ENCODE data around the gene MAP3K8.

Gene MAP3K8

GRCh38 chr10:30509508-30509907, 75.5 kb downstream of the MAP3K8 start:
- Histone ChIP-seq H3K4me3 (ENCODE audit: low read depth, low read length) (no peak overlapping the region), H3K27ac (ENCODE audit: low read depth, low read length) (no peak overlapping the region), H2BK12ac (ENCODE audit: low read length) (no peak overlapping the region), H2BK120ac (ENCODE audit: insufficient read depth, low read length, poor library complexity) (no peak overlapping the region), H3K23ac (ENCODE audit: low read length) (no peak overlapping the region), H2BK5ac (ENCODE audit: low read depth, low read length, poor library complexity) (no peak overlapping the region), H3K18ac (ENCODE audit: low read length) (no peak overlapping the region), H3K9ac (ENCODE audit: low read length) (no peak overlapping the region), H3K79me1 (ENCODE audit: low read length) (no peaks in the 10 kb centered on the region), H4K8ac (ENCODE audit: low read depth, low read length) (no peak overlapping the region), H3K9me3 (ENCODE audit: insufficient read depth, low read depth, low read length) (no peaks in the 10 kb centered on the region), H3K14ac (ENCODE audit: low read length) (no peak overlapping the region), H3K36me3 (ENCODE audit: control insufficient read depth in 1 of 2, insufficient read depth in 2 of 2, low read length in 2 of 2) (no peaks in the 10 kb centered on the region), H4K12ac (ENCODE audit: low read depth, low read length) (no peak overlapping the region), H3K4me1 (ENCODE audit: control insufficient read depth in 1 of 2, insufficient read depth in 2 of 2, low read length in 2 of 2) (no peaks in the 10 kb centered on the region), H3K27me3 (ENCODE audit: insufficient read depth, low read length) (no peaks in the 10 kb centered on the region), H2AFZ (ENCODE audit: insufficient read depth, low read length, poor library complexity) (no peak overlapping the region), H3K4me2 (ENCODE audit: low read length) (no peak overlapping the region), H4K91ac (ENCODE audit: low read depth, low read length) (no peak overlapping the region), H3K4ac (ENCODE audit: low read depth, low read length) (no peak overlapping the region), H3K79me2 (ENCODE audit: control insufficient read depth, insufficient read depth, low read length, poor library complexity) (no peaks in the 10 kb centered on the region), H2AK5ac (ENCODE audit: low read length) (no peak overlapping the region)
- no CpG with 5 or more reads among the region's 3 CpGs for WGBS (ENCODE audit: extremely low coverage, insufficient coverage, insufficient read length)
- DNase-seq = peak in 1 of 2 donors; percentile 42

DNA sequence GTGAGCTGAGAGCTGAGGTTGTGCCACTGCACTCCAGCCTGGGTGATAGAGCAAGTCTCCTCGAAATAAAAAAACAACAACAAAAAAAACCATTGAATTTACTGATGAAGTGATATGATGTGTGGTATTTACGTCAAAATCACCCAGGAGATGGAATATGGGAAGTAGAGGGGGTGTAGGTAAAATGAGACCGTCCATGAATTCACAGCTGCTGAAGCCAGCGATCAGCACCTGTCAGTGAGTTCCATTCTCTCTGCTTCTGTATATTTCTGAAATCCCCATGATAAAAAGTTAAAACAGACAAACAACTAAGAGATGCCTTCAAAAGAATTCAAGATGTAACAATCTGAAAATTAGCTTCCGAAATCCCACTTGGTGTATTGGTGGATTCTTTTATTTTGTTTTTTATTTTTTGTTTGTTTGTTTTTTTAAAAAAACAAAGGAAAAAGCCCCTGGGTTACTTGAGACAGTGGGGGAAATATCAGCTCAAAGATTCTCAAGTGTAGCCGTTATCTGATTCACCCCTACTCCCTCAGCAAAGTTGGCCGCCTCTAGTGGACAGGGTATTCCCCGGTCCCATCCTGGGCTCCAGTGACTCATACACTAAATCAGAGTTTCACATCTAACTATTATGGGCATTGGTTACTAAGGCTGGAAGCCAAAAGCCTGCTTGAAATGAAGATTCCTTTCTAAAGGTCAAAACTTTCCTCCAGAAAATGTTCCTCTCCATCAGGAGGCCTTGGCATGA, 76.4 kb downstream of the MAP3K8 start:
- Histone ChIP-seq H3K4ac (ENCODE audit: low read depth, low read length) (no peak overlapping the region), H3K18ac (ENCODE audit: low read length) (no peak overlapping the region), H3K9me3 (ENCODE audit: insufficient read depth, low read depth, low read length) (no peaks in the 10 kb centered on the region), H4K91ac (ENCODE audit: low read depth, low read length) (no peak overlapping the region), H2BK12ac (ENCODE audit: low read length) (no peak overlapping the region), H3K23ac (ENCODE audit: low read length) (no peak overlapping the region), H3K79me1 (ENCODE audit: low read length) (no peaks in the 10 kb centered on the region), H4K12ac (ENCODE audit: low read depth, low read length) (no peak overlapping the region), H3K4me2 (ENCODE audit: low read length) (no peak overlapping the region), H3K4me1 (ENCODE audit: control insufficient read depth in 1 of 2, insufficient read depth in 2 of 2, low read length in 2 of 2) (no peaks in the 10 kb centered on the region), H3K4me3 (ENCODE audit: low read depth, low read length) (no peak overlapping the region), H3K36me3 (ENCODE audit: control insufficient read depth in 1 of 2, insufficient read depth in 2 of 2, low read length in 2 of 2) (no peaks in the 10 kb centered on the region), H2BK120ac (ENCODE audit: insufficient read depth, low read length, poor library complexity) (no peak overlapping the region), H3K79me2 (ENCODE audit: control insufficient read depth, insufficient read depth, low read length, poor library complexity) (no peaks in the 10 kb centered on the region), H2BK5ac (ENCODE audit: low read depth, low read length, poor library complexity) (no peak overlapping the region), H4K8ac (ENCODE audit: low read depth, low read length) (no peak overlapping the region), H3K27ac (ENCODE audit: low read depth, low read length) (no peak overlapping the region), H3K27me3 (ENCODE audit: insufficient read depth, low read length) (no peaks in the 10 kb centered on the region), H2AK5ac (ENCODE audit: low read length) (no peak overlapping the region), H3K14ac (ENCODE audit: low read length) (no peak overlapping the region), H3K9ac (ENCODE audit: low read length) (no peak overlapping the region), H2AFZ (ENCODE audit: insufficient read depth, low read length, poor library complexity) (no peak overlapping the region)
- peak; percentile 83 to 86 for DNase-seq
- no CpG with 5 or more reads among the region's 8 CpGs for WGBS (ENCODE audit: extremely low coverage, insufficient coverage, insufficient read length)

DNA sequence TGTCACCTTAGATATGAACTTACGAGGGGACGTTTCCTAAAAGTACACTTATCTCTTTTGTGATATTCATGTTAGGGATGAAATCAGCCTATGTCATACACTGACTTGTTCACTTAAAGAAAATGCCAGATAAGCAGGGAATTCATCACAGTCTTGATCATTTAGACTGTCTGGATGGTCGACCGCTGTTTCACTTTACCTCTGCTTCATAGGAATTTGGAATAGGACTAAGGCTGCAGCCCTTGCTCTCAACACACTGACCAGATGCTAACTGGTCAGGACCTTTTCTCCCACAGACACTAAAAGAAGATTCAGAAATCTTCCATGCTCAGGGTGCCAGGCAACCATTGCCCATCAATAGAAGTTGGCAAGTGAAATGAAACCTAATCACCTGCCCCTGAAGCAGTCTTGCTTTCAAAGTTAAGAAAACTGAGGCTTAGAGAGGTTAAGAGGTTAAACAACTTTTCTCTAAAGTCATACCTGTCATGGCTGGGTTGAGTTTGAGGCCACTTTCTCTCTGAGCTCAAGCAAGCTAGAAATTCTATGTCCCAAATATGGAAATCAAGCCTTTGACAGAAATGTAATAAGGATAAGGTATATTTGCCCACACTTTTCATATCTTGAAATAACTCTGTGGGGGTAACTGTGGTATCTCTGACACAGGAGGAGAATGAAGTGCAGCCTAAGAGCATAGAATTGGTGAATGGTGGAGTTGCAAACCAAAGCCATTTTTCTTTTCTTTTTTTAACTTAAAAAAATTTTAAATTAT, 77.1 kb downstream of the MAP3K8 start:
- Histone ChIP-seq H2AK5ac (ENCODE audit: low read length) (no peak overlapping the region), H3K4me1 (ENCODE audit: control insufficient read depth in 1 of 2, insufficient read depth in 2 of 2, low read length in 2 of 2) (no peaks in the 10 kb centered on the region), H4K91ac (ENCODE audit: low read depth, low read length) (no peak overlapping the region), H4K12ac (ENCODE audit: low read depth, low read length) (no peak overlapping the region), H3K4me2 (ENCODE audit: low read length) (no peak overlapping the region), H3K9me3 (ENCODE audit: insufficient read depth, low read depth, low read length) (no peaks in the 10 kb centered on the region), H2BK12ac (ENCODE audit: low read length) (no peak overlapping the region), H3K14ac (ENCODE audit: low read length) (no peak overlapping the region), H3K79me2 (ENCODE audit: control insufficient read depth, insufficient read depth, low read length, poor library complexity) (no peaks in the 10 kb centered on the region), H3K36me3 (ENCODE audit: control insufficient read depth in 1 of 2, insufficient read depth in 2 of 2, low read length in 2 of 2) (no peaks in the 10 kb centered on the region), H3K27me3 (ENCODE audit: insufficient read depth, low read length) (no peaks in the 10 kb centered on the region), H4K8ac (ENCODE audit: low read depth, low read length) (no peak overlapping the region), H3K9ac (ENCODE audit: low read length) (no peak overlapping the region), H2BK5ac (ENCODE audit: low read depth, low read length, poor library complexity) (no peak overlapping the region), H3K4ac (ENCODE audit: low read depth, low read length) (no peak overlapping the region), H3K79me1 (ENCODE audit: low read length) (no peaks in the 10 kb centered on the region), H3K23ac (ENCODE audit: low read length) (no peak overlapping the region), H2AFZ (ENCODE audit: insufficient read depth, low read length, poor library complexity) (no peak overlapping the region), H3K27ac (ENCODE audit: low read depth, low read length) (no peak overlapping the region), H3K18ac (ENCODE audit: low read length) (no peak overlapping the region), H2BK120ac (ENCODE audit: insufficient read depth, low read length, poor library complexity) (no peak overlapping the region), H3K4me3 (ENCODE audit: low read depth, low read length) (no peak overlapping the region)
- DNase-seq = peak; percentile 69 to 81
- no CpG with 5 or more reads among the region's 4 CpGs for WGBS (ENCODE audit: extremely low coverage, insufficient coverage, insufficient read length)
